Esophagus (tissue), 2 donors: Measurements from ENCODE around the gene KRTAP10-1. TPM values are rescaled to one million over a fixed set of nuclear protein-coding genes. Genes with fewer than 3 reads are reported as not detected.
"Not testable (repeated sequence)": the region's sequence is repeated elsewhere in the genome, so short reads cannot be mapped to it uniquely, and the experiment has no call there.

Experiments
- H3K27ac ChIP-seq, 2 donors: one replicate each; pipeline ENCODE4 v1.5.1; 2013; ENCODE audit warnings: low read depth in 2 of 2, mild to moderate bottlenecking in 2 of 2, inconsistent platforms in 1 of 2, low read length in 1 of 2, moderate library complexity in 1 of 2
- H3K27me3 ChIP-seq, 2 donors: one replicate each; pipeline ENCODE4 v1.6.1; 2013; ENCODE audit warnings: low read length in 2 of 2, control low read depth in 1 of 2, mild to moderate bottlenecking in 1 of 2; ENCODE audit not compliant: insufficient read depth in 2 of 2, control insufficient read depth in 1 of 2
- H3K36me3 ChIP-seq, 2 donors: one replicate each; pipeline ENCODE4 v1.6.1; 2013; ENCODE audit warnings: low read length in 1 of 2; ENCODE audit not compliant: control insufficient read depth in 2 of 2, insufficient read depth in 2 of 2
- H3K4me1 ChIP-seq, 2 donors: one replicate each; pipeline ENCODE4 v1.6.1; 2013; ENCODE audit warnings: low read length in 1 of 2; ENCODE audit not compliant: control insufficient read depth in 2 of 2, insufficient read depth in 2 of 2
- H3K4me3 ChIP-seq, 2 donors: one replicate each; pipeline ENCODE4 v1.5.1; 2013; ENCODE audit warnings: low read length in 2 of 2, mild to moderate bottlenecking in 2 of 2, low read depth in 1 of 2, moderate library complexity in 1 of 2
- H3K9me3 ChIP-seq, 2 donors: one replicate each; pipeline ENCODE4 v1.6.1; 2013; ENCODE audit warnings: mild to moderate bottlenecking in 2 of 2, low read depth in 1 of 2, low read length in 1 of 2, moderate library complexity in 1 of 2; ENCODE audit not compliant: control insufficient read depth in 2 of 2, insufficient read depth in 1 of 2
- WGBS, 2 donors: extraction: QIAGEN DNeasy Blood & Tissue Kit; methylation state at CpG; one replicate each; pipeline ENCODE4 v1.1.7; 2013; 5-methylcytosine and 5-hydroxymethylcytosine counted together
- polyA plus RNA-seq, 2 donors: library from polyadenylated mRNA; stranded (reverse); fragments of 200-250 nt; gene quantifications; one replicate each; pipeline ENCODE4 v1.2.3, GENCODE V29; 2013
- donor health status: healthy with polysubstance abuse.
- donor health status: Bipolar disorder and iron deficiency.

Gene KRTAP10-1, protein sequence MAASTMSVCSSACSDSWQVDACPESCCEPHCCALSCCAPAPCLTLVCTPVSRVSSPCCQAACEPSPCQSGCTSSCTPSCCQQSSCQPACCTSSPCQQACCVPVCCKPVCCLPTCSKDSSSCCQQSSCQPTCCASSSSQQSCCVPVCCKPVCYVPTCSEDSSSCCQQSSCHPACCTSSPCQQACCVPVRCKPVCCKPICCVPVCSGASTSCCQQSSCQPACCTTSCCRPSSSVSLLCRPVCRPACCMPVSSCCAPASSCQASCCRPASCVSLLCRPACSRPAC
- not detected for polyA plus RNA-seq

DNA sequence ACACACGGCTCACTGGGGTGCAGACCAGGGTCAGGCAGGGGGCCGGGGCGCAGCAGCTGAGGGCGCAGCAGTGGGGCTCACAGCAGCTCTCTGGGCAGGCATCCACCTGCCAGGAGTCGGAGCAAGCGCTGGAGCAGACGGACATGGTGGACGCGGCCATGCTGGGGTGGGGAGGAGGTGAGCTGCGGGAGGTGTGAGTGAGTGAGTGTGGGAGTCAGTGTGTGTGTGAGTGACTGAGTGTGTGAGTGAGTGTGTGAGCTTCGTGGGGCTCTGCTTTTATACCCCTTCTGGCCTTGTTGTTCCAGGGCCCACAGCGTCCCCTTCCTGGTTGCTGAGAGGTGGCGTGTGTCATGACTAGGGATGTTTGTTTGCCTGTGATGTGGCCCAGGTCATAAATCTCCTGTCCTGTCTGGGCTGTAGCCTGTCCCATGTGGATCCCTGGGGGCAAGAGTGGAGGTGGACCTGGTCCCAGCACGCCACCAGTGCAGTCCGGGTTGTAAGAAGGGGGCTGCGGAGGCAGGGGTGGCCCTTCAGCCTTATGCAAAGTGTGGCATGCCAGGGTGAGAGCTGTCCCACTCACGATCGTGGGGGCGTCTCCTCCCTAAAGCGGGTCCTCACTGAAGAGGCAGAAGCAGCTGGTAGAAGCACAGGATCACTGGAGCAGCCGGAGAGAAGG lies at the start of gene KRTAP10-1:
Gene KRTAP10-1 (minus strand): TSS at position 205 of the 676 bp plus-strand sequence. CDS start 45 bp downstream, at position 160.
- Histone ChIP-seq H3K9me3 (no peaks in the 10 kb centered on the region), H3K27ac (no peak within 1 kb of the TSS), H3K4me1 (no peaks in the 10 kb centered on the region), H3K4me3 (no peak within 1 kb of the TSS), H3K36me3 (no peaks in the 10 kb centered on the region), H3K27me3 (no peaks in the 10 kb centered on the region)
- 68 to 80% methylated on average over 21 of the region's 21 CpGs for WGBS, 2 donors

DNA sequence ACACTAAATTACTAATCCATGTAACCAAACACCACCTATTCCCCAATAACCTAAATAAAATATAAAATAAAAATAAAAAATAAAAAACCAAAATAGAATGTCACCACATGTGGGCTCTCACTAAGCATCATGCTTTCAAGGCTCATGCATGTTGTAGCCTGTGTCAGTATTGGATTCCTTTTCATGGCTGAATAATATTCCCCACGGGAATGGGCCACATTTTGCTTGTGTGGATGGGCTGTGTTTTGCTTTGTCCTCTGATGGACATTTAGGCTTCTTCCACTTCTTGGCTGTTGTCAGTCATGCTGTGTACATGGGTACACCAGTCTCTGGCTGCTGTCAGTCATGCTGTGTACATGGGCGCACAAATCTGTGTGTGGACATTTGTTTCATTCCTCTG lies 49.1 kb upstream of the KRTAP10-1 start:
- Histone ChIP-seq H3K27me3 (peaks cover 0 to 6% of the 10 kb centered on the region in 2 donors), H3K36me3 (no peaks in the 10 kb centered on the region), H3K4me1 (peaks cover 0 to 9% of the 10 kb centered on the region in 2 donors), H3K4me3 (no peak overlapping the region), H3K27ac (no peak overlapping the region), H3K9me3 (peaks cover 0 to 5% of the 10 kb centered on the region in 2 donors)
- 92 to 95% methylated on average over 2 of the region's 2 CpGs for WGBS, 2 donors

DNA sequence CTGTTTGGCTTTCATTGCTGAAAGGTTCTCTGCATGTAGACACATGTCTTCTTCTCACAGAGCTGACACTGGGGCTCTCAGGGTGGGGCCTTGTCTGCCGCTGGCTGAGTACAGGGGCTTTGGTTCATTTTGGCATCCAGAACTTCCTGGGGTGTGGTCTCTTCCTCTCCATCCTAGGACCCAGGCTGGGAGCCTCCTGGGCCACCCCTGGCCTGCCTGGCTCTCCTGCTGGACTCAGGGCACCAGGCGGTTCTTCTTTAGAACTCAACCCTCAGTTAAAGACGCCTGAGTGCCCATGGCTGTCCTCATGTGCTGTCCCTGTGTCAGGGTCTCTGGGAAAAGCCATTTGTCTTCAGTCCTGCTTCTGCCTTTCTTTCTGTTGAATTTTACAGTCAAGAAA lies 45.9 kb upstream of the KRTAP10-1 start:
- Histone ChIP-seq H3K27ac (no peak overlapping the region), H3K9me3 (peaks cover 0 to 12% of the 10 kb centered on the region in 2 donors), H3K27me3 (peaks cover 0 to 6% of the 10 kb centered on the region in 2 donors), H3K36me3 (no peaks in the 10 kb centered on the region), H3K4me3 (no peak overlapping the region), H3K4me1 (no peaks in the 10 kb centered on the region)
- 70 to 76% methylated on average over 3 of the region's 3 CpGs for WGBS, 2 donors

- H3K9me3 ChIP-seq, result peaks cover 6 to 20% of the 10 kb centered on the region in 2 donors
- H3K4me3 ChIP-seq, result no peak overlapping the region
- H3K36me3 ChIP-seq, result no peaks in the 10 kb centered on the region
- peaks cover 0 to 6% of the 10 kb centered on the region in 2 donors for H3K27me3 ChIP-seq
- no peak overlapping the region for H3K27ac ChIP-seq
- 53 to 55% methylated on average over 6 of the region's 6 CpGs for WGBS, 2 donors
- no peaks in the 10 kb centered on the region for H3K4me1 ChIP-seq
Measured at GRCh38 chr21:44583800-44584147, 43.8 kb upstream of the KRTAP10-1 start.

DNA sequence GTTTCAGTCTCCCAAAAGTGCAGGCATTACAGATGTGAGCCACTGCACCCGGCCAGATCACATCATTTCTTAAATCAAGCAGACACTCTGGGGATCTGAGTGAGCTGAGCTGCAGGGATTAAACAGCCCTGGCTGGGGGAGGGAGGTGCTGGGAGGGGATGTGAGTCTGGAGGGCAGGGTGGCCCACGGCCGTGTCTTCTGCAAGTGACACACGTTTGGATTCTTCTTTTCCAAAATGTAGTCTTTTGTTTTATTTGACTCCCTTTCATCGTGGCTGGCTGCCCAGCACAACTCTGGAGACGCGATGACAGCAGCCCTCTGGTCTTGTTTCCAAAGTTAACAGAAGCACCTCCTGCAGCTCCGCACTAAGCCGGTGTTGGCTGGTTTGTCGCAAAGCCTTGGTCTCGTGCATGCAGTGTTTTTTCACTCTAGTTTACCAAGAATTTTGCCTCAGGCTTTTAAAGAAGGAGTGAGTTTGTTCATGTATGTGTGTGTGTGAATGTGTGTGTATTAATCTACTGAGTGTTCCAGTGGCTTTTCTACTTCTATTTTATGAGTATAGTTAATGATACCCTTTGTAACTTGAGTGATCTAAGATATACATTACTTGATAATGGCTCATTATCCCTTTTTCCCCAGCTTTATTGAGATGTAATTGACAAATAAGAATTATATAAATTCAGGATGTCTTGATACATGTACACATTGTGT lies 43.2 kb upstream of the KRTAP10-1 start:
- 19 to 28% methylated on average over 11 of the region's 11 CpGs for WGBS, 2 donors
- H3K27ac ChIP-seq, result no peak overlapping the region
- H3K9me3 ChIP-seq, result peaks cover 6 to 20% of the 10 kb centered on the region in 2 donors
- peaks cover 0 to 6% of the 10 kb centered on the region in 2 donors for H3K27me3 ChIP-seq
- no peaks in the 10 kb centered on the region for H3K4me1 ChIP-seq
- H3K4me3 ChIP-seq, result no peak overlapping the region
- H3K36me3 ChIP-seq, result no peaks in the 10 kb centered on the region

DNA sequence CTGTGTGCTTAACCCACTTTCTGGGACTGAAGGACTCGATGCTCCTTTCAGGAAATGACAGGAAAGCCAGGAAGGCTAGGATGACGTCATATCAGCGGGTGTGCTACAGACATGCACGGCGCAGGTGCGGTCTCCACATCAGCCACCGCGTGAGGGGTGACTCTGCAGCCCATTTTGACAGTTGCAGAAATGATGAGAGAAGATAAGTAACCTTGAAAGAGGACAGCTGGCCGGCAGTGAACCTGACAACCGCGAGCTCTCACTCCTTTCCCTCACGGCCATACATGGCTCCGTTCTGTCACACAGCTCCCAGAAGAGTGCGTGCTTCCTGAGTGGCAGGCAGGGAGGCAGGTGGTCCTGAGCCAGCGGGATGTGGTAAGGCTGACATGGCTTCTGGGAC lies 42.1 kb upstream of the KRTAP10-1 start:
- H3K27me3 ChIP-seq, result peaks cover 0 to 6% of the 10 kb centered on the region in 2 donors
- 75% methylated on average over 15 of the region's 15 CpGs for WGBS, 2 donors
- no peaks in the 10 kb centered on the region for H3K4me1 ChIP-seq

GRCh38 chr21:44581158-44581557 lies 41.2 kb upstream of the KRTAP10-1 start:
- Histone ChIP-seq H3K27me3 (peaks cover 0 to 6% of the 10 kb centered on the region in 2 donors), H3K9me3 (peaks cover 9 to 24% of the 10 kb centered on the region in 2 donors), H3K27ac (no peak overlapping the region), H3K4me1 (no peaks in the 10 kb centered on the region), H3K4me3 (no peak overlapping the region), H3K36me3 (no peaks in the 10 kb centered on the region)
- 83 to 92% methylated on average over 3 of the region's 3 CpGs for WGBS, 2 donors

More for the DNA sequence above, 42.1 kb upstream of the KRTAP10-1 start:
- Histone ChIP-seq H3K4me3 (no peak overlapping the region), H3K36me3 (no peaks in the 10 kb centered on the region), H3K27ac (no peak overlapping the region), H3K9me3 (peaks cover 9 to 24% of the 10 kb centered on the region in 2 donors)

DNA sequence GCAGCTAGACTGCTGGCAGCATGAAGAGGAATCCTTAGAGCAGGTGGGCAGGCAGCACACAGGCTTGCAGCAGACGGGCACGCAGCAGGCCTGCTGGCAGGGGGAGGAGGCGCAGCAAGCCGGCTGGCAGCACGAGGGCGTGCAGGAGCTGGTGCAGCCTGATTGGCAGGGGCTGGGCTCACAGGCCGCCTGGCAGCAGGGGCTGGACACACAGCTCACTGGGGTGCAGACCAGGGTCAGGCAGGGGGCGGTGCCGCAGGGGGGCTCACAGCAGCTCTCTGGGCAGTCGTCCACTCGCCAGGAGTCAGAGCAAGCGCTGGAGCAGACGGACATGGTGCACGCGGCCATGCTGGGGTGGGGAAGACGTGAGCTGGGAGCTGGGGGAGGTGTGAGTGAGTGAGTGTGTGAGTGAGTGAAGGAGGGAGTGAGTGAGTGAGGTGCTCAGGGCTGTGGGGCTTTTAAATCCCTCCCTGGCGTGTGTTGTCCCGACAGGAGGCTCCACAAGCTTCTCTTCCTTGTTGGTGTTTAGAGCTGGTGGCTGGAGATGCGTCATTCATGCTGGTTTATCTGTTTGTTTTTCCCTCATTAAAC lies 40.3 kb upstream of the KRTAP10-1 start, which contains the start of gene KRTAP10-5:
Gene KRTAP10-5 (minus strand): TSS at position 374 of the 591 bp plus-strand sequence. CDS start 26 bp downstream, at position 348.
- not testable (repeated sequence) for H3K27ac ChIP-seq, H3K4me1 ChIP-seq, H3K27me3 ChIP-seq, H3K4me3 ChIP-seq, H3K36me3 ChIP-seq
- peaks cover 9 to 25% of the 10 kb centered on the region in 2 donors for H3K9me3 ChIP-seq
- 33 to 51% methylated on average over 18 to 19 of the region's 19 CpGs for WGBS, 2 donors

GRCh38 chr21:44579833-44580144 lies 39.8 kb upstream of the KRTAP10-1 start:
- H3K9me3 ChIP-seq, result peaks cover 9 to 25% of the 10 kb centered on the region in 2 donors
- no peaks in the 10 kb centered on the region for H3K4me1 ChIP-seq
- no peaks in the 10 kb centered on the region for H3K27me3 ChIP-seq
- no peak overlapping the region for H3K4me3 ChIP-seq
- H3K36me3 ChIP-seq, result no peaks in the 10 kb centered on the region
- H3K27ac ChIP-seq, result no peak overlapping the region
- 59 to 66% methylated on average over 7 of the region's 7 CpGs for WGBS, 2 donors
